Activated T-helper 1 cell treated with anti-CD3 and anti-CD28 coated beads, Interleukin-12 subunit alpha, Interleukin-12 subunit beta, Interleukin-2, Interleukin-4 antibody, amounts not matched to agents 30 ng/mL and 10 ng/mL and 1 ng/mL, durations not matched to agents 14 hours and 24 hours and 36 hours (primary cell): ENCODE measurements around the gene PDIA2. TPM values are rescaled to one million over a fixed set of nuclear protein-coding genes. Genes with fewer than 3 reads are reported as not detected.

ENCODE experiments used
- total RNA-seq: library from RNA; stranded (reverse); gene quantifications from 2 replicates; pipeline ENCODE4 v1.2.3, GENCODE V29; 2022

Gene PDIA2
- total RNA-seq, 1 donor from 2014 or later = not detected

Other genes starting within 250 kb of the PDIA2 start
- 90.6 and 91.3 TPM in 2 replicates for gene POLR3K, start 229.6 kb upstream of the PDIA2 start, total RNA-seq
- 98.9 and 101 TPM in 2 replicates for gene SNRNP25, start 229.3 kb upstream of the PDIA2 start, total RNA-seq
- 0.52 and 0.96 TPM in 2 replicates for gene RHBDF1, start 210.5 kb upstream of the PDIA2 start, total RNA-seq
- gene MPG, start 204.9 kb upstream of the PDIA2 start, total RNA-seq = 73.9 and 77.5 TPM in 2 replicates
- gene NPRL3, start 144.5 kb upstream of the PDIA2 start, total RNA-seq = 51.5 and 51.8 TPM in 2 replicates
- gene HBZ, start 130.5 kb upstream of the PDIA2 start, total RNA-seq = not detected in 2 replicates
- not detected in 2 replicates for gene HBM, start 117.2 kb upstream of the PDIA2 start, total RNA-seq
- gene HBA2, start 110.3 kb upstream of the PDIA2 start, total RNA-seq = 0.57 and 0.59 TPM in 2 replicates
- gene HBA1, start 106.5 kb upstream of the PDIA2 start, total RNA-seq = not detected in 2 replicates
- gene HBQ1, start 102.7 kb upstream of the PDIA2 start, total RNA-seq = 0.54 and 0.88 TPM in 2 replicates
- 77.7 and 83.0 TPM in 2 replicates for gene LUC7L, start 53.7 kb upstream of the PDIA2 start, total RNA-seq
- 18.0 and 21.2 TPM in 2 replicates for gene FAM234A, start 48.3 kb upstream of the PDIA2 start, total RNA-seq
- gene RGS11, start 7.2 kb upstream of the PDIA2 start, total RNA-seq = 0.18 and 0.29 TPM in 2 replicates
- gene ARHGDIG, start 2.6 kb upstream of the PDIA2 start, total RNA-seq = not detected in 2 replicates
- gene AXIN1, start 69.6 kb downstream of the PDIA2 start, total RNA-seq = 28.1 and 30.3 TPM in 2 replicates
- gene MRPL28, start 87.4 kb downstream of the PDIA2 start, total RNA-seq = 110 and 115 TPM in 2 replicates
- gene PGAP6, start 98.8 kb downstream of the PDIA2 start, total RNA-seq = 35.7 and 36.3 TPM in 2 replicates
- 57.2 and 58.7 TPM in 2 replicates for gene NME4, start 114.0 kb downstream of the PDIA2 start, total RNA-seq
- 18.0 and 20.1 TPM in 2 replicates for gene DECR2, start 118.7 kb downstream of the PDIA2 start, total RNA-seq
- gene RAB11FIP3, start 142.5 kb downstream of the PDIA2 start, total RNA-seq = 41.4 and 47.5 TPM in 2 replicates
- gene CAPN15, start 244.5 kb downstream of the PDIA2 start, total RNA-seq = 122 and 124 TPM in 2 replicates